Keratinocyte (primary cell): Measurements from ENCODE around the gene SORBS1. TPM values are rescaled to one million over a fixed set of nuclear protein-coding genes. Genes with fewer than 3 reads are reported as not detected.

Source experiments
- DNase-seq: peaks from one replicate; pipeline ENCODE4 v3.0.0-alpha.2; 2011; ENCODE audit warnings: low read depth, missing footprints, low spot score
- FAIRE-seq: peaks from 2 replicates; lab custom pipeline; 2011; peaks lifted over from hg19 to GRCh38; lab: Jason Lieb, UNC
- H2AFZ ChIP-seq: 2 replicates; pipeline ENCODE4 v1.6.0; 2012; ENCODE audit warnings: low read length, control low read depth, inconsistent platforms; ENCODE audit not compliant: control insufficient read depth
- H3K27ac ChIP-seq: 2 replicates; pipeline ENCODE4 v1.5.1; 2011; ENCODE audit warnings: low read length; ENCODE audit not compliant: control insufficient read depth, insufficient read depth
- H3K27me3 ChIP-seq: 3 replicates; pipeline ENCODE4 v1.6.0; 2011; ENCODE audit warnings: low read length; ENCODE audit not compliant: control insufficient read depth, insufficient read depth; ENCODE audit errors: extremely low read depth
- H3K36me3 ChIP-seq, 2 experiments: 2 replicates in 1 of 2; 3 replicates in 1 of 2; pipeline ENCODE4 v1.5.1; 2011; ENCODE audit warnings: low read length in 2 of 2, mild to moderate bottlenecking in 1 of 2; ENCODE audit not compliant: control insufficient read depth in 2 of 2, insufficient read depth in 2 of 2; ENCODE audit errors: extremely low read depth in 1 of 2
- H3K4me1 ChIP-seq: 3 replicates; pipeline ENCODE4 v1.5.1; 2011; ENCODE audit warnings: low read length; ENCODE audit not compliant: control insufficient read depth, insufficient read depth; ENCODE audit errors: extremely low read depth
- H3K4me2 ChIP-seq: 3 replicates; pipeline ENCODE4 v1.6.0; 2011; ENCODE audit warnings: low read depth, low read length; ENCODE audit not compliant: control insufficient read depth, insufficient read depth; ENCODE audit errors: extremely low read depth
- H3K4me3 ChIP-seq, 3 experiments: fragments of 200-600 bp in 1 of 3; sonication (generic) in 1 of 3; 2 replicates in 2 of 3; 3 replicates in 1 of 3; pipeline ENCODE4 v1.5.1; 2011 to 2016; ENCODE audit warnings: low read length in 3 of 3, mild to moderate bottlenecking in 3 of 3, control low read depth in 2 of 3, inconsistent platforms in 1 of 3, low read depth in 1 of 3, mixed read lengths in 1 of 3, mixed run types in 1 of 3, moderate library complexity in 1 of 3; ENCODE audit not compliant: control insufficient read depth in 2 of 3, insufficient read depth in 2 of 3; ENCODE audit errors: extremely low read depth in 1 of 3
- H3K79me2 ChIP-seq: 2 replicates; pipeline ENCODE4 v1.6.0; 2012; ENCODE audit warnings: low read length; ENCODE audit not compliant: control insufficient read depth, insufficient read depth
- H3K9ac ChIP-seq: 3 replicates; pipeline ENCODE4 v1.6.0; 2011; ENCODE audit warnings: low read length; ENCODE audit not compliant: control insufficient read depth, insufficient read depth; ENCODE audit errors: extremely low read depth
- H3K9me1 ChIP-seq: 3 replicates; pipeline ENCODE4 v1.6.0; 2011; ENCODE audit warnings: low read length; ENCODE audit not compliant: control insufficient read depth, insufficient read depth; ENCODE audit errors: extremely low read depth
- H3K9me3 ChIP-seq: 2 replicates; pipeline ENCODE4 v1.5.1; 2012; ENCODE audit warnings: low read depth, low read length; ENCODE audit not compliant: control insufficient read depth
- H4K20me1 ChIP-seq: 3 replicates; pipeline ENCODE4 v1.6.0; 2011; ENCODE audit warnings: low read length; ENCODE audit not compliant: control insufficient read depth, insufficient read depth; ENCODE audit errors: extremely low read depth
- CTCF ChIP-seq, 3 experiments: IDR thresholded peaks in 1 of 3; conservative IDR thresholded peaks in 1 of 3; optimal IDR thresholded peaks in 1 of 3; 2 replicates in 2 of 3; 3 replicates in 1 of 3; pipeline versions ENCODE3 to v1.5.1; 2011; ENCODE audit warnings: low read length in 3 of 3, mild to moderate bottlenecking in 3 of 3, moderate library complexity in 2 of 3, control low read depth in 1 of 3, inconsistent platforms in 1 of 3; ENCODE audit not compliant: insufficient read depth in 2 of 3; ENCODE audit errors: extremely low read depth in 1 of 3
- EZH2 ChIP-seq: IDR thresholded peaks from one replicate; pipeline ENCODE4 v1.6.1; 2012; ENCODE audit warnings: inconsistent platforms, mild to moderate bottlenecking, low read length, moderate library complexity
- dilution Hi-C: fragments of 300-500 bp; cut with MboI; formaldehyde crosslinking; loops from one replicate; pipeline ENCODE4 v1.7.0; 2020; ENCODE audit warnings: low sequenced_read_pairs; ENCODE audit not compliant: extremely low pct_ligation_motif_present
- polyA plus RNA-seq, 5 experiments: library from polyadenylated mRNA; depleted of rRNA in 3 of 5; stranded (reverse) in 3 of 5; stranded (forward) in 1 of 5; unstranded in 1 of 5; fragments of >200 nt; gene quantifications; 1 replicate in 1 of 5; 2 replicates in 3 of 5; 3 replicates in 1 of 5; pipeline versions ENCODE4 v1.2.1 to v1.2.3, GENCODE V29; 2011 to 2012; ENCODE audit warnings: missing spikeins in 2 of 5, low read depth in 1 of 5, low replicate concordance in 1 of 5

Gene SORBS1
- polyA plus RNA-seq, 1 donor (not counting 4 experiments of a cell fraction or from before 2014, with no cell fraction given) = 0.42 TPM

- no peak for FAIRE-seq
- Histone ChIP-seq H3K4me1 (peaks cover 4% of the 10 kb centered on the region), H3K9ac (no peak overlapping the region), H3K9me3 (no peaks in the 10 kb centered on the region), H3K27me3 (peaks cover 7% of the 10 kb centered on the region), H3K79me2 (no peaks in the 10 kb centered on the region), H3K4me2 (no peak overlapping the region), H3K9me1 (no peaks in the 10 kb centered on the region), H2AFZ (no peak overlapping the region), H3K36me3 (no peaks in the 10 kb centered on the region), H3K4me3 (no peak overlapping the region), H4K20me1 (no peaks in the 10 kb centered on the region), H3K27ac (no peak overlapping the region)
- dilution Hi-C loops = no loop called here
- TF ChIP-seq CTCF (optimal IDR thresholded peaks at IDR 0.05 in 1 of 3, IDR thresholded peaks at IDR 0.05 in 1 of 3, conservative IDR thresholded peaks at IDR 0.05 in 1 of 3; ENCODE audit: extremely low read depth in 1 of 3, insufficient read depth in 2 of 3, low read length in 3 of 3) (no peak), EZH2 (no peak)
- DNase-seq = no peak
These were observed 196.8 kb downstream of the SORBS1 start for GRCh38 chr10:95364342-95364741.

- Histone ChIP-seq H3K9me3 (no peaks in the 10 kb centered on the region), H3K79me2 (no peaks in the 10 kb centered on the region), H3K27ac (no peak overlapping the region), H3K27me3 (no peaks in the 10 kb centered on the region), H4K20me1 (no peaks in the 10 kb centered on the region), H3K9me1 (no peaks in the 10 kb centered on the region), H2AFZ (no peak overlapping the region), H3K4me3 (no peak overlapping the region), H3K36me3 (no peaks in the 10 kb centered on the region), H3K4me1 (peaks cover 14% of the 10 kb centered on the region), H3K9ac (no peak overlapping the region), H3K4me2 (no peak overlapping the region)
- dilution Hi-C loops = no loop called here
- TF ChIP-seq CTCF (optimal IDR thresholded peaks at IDR 0.05 in 1 of 3, IDR thresholded peaks at IDR 0.05 in 1 of 3, conservative IDR thresholded peaks at IDR 0.05 in 1 of 3; ENCODE audit: extremely low read depth in 1 of 3, insufficient read depth in 2 of 3, low read length in 3 of 3) (peak in 2 of 3 experiments; percentile 72 to 74), EZH2 (no peak)
- DNase-seq (no peak), FAIRE-seq (peak; percentile 46)
These were observed 197.8 kb downstream of the SORBS1 start for GRCh38 chr10:95363303-95363912.
